ENCODE data around the gene TMEM151B.

TMEM151B gene

DNA sequence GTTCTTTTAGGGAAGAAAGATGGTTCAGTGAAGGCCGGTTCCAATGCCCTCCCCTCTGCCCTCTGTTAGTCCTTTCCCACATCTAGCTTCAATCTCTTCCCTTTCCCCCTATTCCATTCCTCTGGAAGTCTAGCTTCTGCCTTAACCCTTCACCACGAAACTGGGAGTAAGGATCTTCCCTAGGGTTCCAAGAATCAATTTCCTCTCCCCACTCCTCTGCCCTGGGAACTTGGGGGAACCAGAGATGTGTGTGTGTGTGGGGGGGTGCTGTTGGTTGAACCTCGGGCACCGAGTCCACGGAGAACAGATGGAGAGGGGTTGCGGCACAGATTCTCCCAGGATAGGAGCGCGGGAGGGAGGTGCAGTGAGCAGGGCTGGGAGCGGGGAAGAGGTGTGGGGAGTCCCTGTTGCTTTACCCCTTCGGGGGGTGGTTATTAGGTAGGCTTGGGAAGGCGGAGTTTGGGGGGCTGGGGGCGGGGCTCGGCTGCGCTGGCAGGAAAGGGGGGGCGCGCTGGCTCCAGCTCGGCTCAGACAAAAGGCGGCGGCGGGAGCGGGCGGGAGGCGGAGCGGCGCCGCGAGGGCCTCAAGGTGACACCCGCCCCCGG, at the start of gene TMEM151B:
TSS of gene TMEM151B (plus strand) at position 530 of the 605 bp plus-strand sequence. CDS start 293 bp downstream, outside the sequence.
- DNase-seq (ENCODE audit: low read depth): no peak
- peak within 1 kb of the TSS; percentile 33 for H3K4me3 ChIP-seq (ENCODE audit: low read depth, low read length)

- DNase-seq (ENCODE audit: low read depth): no peak
- H3K4me3 ChIP-seq (ENCODE audit: low read depth, low read length): no peak overlapping the region
Observed at GRCh38 chr6:44220913-44221290, 49.3 kb upstream of the TMEM151B start.

DNA sequence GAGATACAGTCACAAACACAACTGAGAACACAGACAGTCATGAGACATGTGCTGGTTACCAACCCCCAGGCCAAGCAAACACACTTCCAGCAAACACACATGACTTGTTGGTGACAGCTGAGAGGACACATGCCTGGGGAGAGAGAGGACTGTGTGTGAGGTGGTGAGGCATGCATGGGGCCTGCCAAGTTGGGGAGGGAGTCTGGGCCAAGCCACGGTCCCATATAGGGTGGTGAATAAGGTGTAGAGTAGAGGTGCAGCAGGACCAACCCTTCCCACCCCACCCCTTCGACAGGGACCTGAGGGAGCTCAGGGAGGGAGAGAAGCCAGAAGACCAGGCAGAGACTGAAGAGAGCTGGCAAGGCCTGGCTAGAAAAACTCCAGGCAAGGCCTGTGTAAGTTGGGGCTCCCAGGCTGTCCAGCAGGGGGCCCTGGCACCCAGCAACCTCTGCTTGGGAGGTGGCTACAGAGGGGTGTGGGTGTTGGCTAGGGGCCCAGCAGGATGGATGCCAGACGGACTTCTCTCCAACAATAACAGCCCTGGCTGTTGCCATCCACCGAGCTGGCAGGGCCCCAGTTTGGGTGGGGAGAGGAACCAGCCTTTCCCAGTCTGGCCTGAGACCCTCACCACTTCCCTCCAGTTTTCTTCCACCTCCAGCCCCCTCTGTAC, 48.8 kb upstream of the TMEM151B start:
- DNase-seq (ENCODE audit: low read depth): no peak
- H3K4me3 ChIP-seq (ENCODE audit: low read depth, low read length): peak overlapping the region; percentile 3

DNA sequence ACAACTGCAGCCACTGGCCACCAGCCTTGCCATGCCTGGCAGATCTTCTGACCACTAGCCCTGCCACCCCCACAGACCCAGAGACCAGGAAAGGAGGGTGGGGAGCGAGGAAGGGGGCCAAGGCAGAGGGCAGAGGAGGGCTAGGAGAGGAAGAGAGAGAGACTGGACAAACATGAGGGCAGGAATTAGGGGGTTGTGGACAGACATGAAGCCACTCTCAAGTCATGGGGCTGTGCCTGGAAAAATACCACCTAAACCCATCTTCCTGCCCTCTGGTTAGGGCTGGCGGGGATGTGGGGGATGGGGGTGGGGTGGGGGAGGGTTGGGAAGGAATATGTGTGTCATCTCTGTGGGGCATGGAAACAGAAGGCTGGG, 48.3 kb upstream of the TMEM151B start:
- H3K4me3 ChIP-seq (ENCODE audit: low read depth, low read length): peak overlapping the region; percentile 53
- DNase-seq (ENCODE audit: low read depth): no peak

DNA sequence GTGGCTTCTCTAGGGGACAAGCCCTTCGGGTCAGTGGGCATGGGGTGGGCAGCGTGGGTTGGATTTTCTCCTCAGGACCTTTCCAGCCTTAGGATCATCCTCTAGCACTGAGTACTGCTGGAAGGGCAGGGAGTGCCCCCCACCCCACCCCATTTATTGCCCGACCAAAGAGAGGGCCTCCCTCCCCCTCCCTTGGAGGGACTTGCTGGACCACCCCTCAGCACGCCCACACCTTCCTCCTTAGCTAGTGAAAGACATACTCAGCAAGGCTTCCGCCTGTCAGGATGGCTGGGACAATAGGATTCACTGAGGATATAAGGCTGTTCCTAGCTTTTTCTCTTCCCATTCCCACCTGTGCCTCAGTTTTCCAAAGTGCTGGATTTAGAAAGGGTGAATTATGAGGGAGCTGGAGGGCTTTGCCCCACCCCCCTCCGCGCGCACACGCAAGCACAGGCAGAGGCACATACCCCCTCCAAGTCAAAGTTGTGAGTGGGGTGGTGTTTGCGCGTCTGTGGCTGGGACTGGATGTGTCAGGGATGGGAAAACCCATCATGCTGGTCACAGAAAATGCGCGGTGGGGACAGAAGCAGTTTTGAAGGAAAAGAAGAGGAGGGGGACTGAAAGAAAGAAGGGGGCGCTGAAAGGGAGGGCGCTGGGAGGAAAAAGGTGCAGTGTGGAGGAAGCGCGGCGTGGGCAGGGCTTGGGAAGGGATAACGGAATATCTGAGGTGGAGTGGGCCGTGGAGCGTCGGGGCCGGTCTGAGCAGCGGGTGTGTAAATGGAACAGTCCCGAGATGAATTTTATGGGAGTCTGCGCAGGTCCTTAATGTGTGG, 47.5 kb upstream of the TMEM151B start:
- no peak for DNase-seq (ENCODE audit: low read depth)
- H3K4me3 ChIP-seq (ENCODE audit: low read depth, low read length): peak overlapping the region; percentile 53

DNA sequence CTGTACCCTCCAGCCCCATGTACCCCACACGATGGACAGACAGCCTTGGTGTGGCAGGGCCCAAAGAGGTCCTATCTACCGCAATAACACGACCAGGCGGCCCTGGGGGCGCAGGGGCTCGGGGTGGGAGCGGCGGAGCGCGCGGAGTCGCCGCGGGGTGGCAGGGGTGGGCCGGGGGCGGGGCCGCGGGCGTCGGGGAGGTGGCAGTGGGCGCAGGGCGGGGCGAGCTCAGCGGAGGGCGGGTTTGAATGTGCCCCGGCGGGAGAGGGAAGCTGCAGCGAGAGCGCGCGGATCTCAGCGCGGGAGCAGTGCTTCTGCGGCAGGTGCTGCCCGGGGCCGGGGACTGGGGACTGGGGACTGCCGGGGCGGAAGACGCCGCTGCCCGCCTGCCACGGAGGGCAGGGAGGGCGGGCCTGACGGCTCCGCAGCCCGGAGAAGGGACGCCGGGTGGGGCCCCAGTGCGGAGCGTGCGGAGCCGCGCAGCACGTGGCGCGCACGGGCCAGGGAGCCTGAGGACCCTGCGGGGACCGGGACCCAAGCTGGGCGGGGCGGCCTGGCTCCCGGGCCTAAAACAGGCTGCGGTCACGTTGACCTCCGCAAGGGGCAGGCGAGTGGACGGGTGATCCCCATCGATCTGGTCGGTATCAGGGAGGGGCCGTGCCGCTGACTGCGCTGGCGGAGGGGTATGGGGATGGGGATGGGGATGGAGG, 46.8 kb upstream of the TMEM151B start, which contains the start of gene SLC29A1:
TSS of gene SLC29A1 (plus strand) at position 277 of the 710 bp plus-strand sequence. CDS start 3,719 bp downstream, outside the sequence.
- no peak for DNase-seq (ENCODE audit: low read depth)
- peak within 1 kb of the TSS; percentile 53 for H3K4me3 ChIP-seq (ENCODE audit: low read depth, low read length)

DNA sequence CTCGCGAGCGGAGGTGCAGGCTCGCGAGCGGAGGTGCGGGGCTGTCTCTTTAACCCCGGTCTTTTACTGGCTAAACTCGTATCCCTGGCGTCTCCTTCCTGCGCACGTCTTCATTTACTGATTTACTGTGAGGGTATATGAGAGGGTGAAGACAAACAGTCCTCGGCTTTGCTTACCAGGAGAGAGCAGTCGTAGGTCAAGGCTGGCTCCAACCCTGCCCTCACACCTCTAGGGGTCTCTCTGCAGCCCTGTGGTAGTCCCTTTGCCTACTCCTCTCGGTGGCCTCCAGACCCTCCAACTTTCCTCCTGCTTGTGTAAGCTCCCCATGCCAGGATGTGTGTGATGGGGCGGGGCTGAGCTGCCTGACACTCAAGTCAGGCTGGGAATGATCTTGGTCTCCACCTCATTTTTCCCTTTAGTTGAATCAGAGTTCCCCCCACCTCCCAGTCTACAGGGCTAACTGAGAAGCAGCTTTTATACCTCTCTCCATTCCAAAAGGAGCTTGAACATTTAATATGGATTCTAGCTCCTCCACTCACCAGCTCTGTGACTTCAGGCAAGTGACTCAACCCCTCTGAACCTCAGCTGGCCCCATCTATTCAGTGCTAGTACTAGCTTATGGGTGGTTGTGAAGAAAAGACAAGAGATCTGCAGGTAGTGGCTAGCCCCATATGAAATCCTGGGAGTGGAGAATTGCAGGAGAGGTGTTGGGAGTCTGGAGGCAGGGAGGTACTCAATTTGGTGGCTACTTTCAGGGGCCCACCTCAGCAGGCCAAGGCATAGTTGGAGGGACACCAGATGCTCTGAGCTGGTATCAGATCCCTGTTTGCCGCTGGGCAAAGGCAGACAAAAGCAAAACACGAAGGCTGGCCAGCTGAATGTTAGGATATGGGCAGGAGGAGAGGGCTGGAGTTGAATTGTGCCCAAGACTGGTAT, 46.0 kb upstream of the TMEM151B start:
- peak overlapping the region; percentile 53 for H3K4me3 ChIP-seq (ENCODE audit: low read depth, low read length)
- no peak for DNase-seq (ENCODE audit: low read depth)

DNA sequence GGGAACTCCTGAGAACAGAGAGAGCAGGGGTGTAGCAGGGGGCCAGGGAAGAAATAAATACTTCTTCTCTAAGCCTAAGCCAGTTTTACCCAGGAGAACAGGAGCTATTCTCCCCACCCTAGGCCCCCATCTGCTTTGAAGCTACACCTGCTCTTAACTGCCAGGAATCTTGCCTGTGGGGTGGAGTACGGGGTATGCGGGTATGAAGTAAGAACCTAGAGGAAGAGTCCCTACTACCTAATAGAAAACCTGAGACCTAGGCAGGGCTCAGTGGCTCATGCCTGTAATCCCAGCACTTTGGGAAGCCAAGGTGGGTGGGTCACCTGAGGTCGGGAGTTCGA, 45.3 kb upstream of the TMEM151B start:
- peak overlapping the region; percentile 53 for H3K4me3 ChIP-seq (ENCODE audit: low read depth, low read length)
- no peak for DNase-seq (ENCODE audit: low read depth)

- peak overlapping the region; percentile 6 for H3K4me3 ChIP-seq (ENCODE audit: low read depth, low read length)
- DNase-seq (ENCODE audit: low read depth): no peak
Observed at GRCh38 chr6:44225579-44226325, 44.5 kb upstream of the TMEM151B start.

GRCh38 chr6:44226368-44227147, 43.7 kb upstream of the TMEM151B start:
- DNase-seq (ENCODE audit: low read depth): no peak
- H3K4me3 ChIP-seq (ENCODE audit: low read depth, low read length): peak overlapping the region; percentile 6

DNA sequence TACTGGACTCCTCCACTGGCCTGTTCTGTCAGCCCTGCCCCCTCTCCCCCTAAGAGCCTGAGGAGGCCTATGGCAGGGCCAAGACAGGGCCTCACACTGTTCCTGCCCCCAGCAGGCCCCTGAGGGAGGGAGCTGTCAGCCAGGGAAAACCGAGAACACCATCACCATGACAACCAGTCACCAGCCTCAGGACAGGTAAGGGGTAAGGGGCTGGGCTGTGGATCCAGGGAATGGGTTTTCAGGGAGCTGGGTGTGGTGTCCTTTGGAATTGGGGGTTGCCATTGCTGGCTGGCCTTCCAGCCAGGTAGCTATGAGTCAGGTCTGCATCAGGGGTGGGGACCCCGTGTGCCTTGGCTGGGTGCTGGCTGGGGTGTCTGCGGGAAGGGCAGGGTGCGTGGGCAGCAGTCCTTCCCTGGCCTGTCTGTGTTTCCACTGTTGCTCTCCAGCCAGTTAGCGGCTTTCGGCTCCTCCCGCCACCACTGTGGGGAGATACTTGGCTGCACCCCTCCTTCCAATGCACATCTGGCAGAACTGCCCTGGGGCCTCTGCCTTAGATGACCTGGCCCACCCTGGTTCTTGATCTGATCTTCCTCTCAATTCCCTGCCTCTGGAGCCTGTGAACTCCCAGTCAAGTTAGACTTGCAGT, 43.0 kb upstream of the TMEM151B start:
- peak overlapping the region; percentile 5 for H3K4me3 ChIP-seq (ENCODE audit: low read depth, low read length)
- DNase-seq (ENCODE audit: low read depth): no peak

DNA sequence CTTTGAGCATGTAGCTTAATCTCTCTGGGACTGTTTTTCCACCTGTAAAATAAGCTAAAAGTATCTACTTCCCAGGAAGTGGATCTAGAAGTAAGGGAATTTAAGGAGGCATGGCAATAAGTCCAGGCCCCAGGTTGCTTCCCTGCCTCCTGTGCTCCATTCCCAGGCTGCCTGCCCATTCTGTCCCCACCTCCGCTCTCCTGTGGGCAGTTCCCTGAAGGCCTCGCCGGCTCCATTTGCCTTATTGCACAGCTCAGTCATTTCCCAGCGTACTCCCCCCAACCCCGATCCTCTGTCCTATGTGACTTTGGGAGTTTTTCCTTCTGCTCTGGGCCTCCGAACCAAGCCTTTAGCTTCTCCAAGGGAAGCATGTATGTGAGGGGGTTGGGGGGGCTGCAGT, 42.2 kb upstream of the TMEM151B start:
- H3K4me3 ChIP-seq (ENCODE audit: low read depth, low read length): no peak overlapping the region
- DNase-seq (ENCODE audit: low read depth): no peak

DNA sequence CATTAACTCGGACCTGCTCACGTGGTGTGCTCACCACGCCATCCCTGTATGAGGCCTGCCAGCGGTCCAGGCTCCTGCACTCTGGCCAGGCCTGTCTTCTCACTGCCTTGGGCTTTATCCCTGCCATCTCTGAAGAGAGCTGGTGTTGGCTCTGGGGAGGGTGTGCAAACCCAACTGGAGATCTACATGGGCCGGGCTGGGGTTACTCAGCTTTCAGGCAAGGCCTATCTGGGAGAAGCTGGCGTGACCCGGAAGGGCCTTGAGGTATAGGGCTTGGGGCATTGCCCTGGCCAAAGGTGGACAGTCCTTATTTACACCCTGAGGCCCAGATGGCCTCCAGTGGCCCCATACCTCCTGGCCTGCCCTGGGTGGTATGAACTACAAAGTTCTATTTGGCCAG, 41.8 kb upstream of the TMEM151B start:
- H3K4me3 ChIP-seq (ENCODE audit: low read depth, low read length): no peak overlapping the region
- no peak for DNase-seq (ENCODE audit: low read depth)

- no peak overlapping the region for H3K4me3 ChIP-seq (ENCODE audit: low read depth, low read length)
Observed at GRCh38 chr6:44228836-44229235, 41.4 kb upstream of the TMEM151B start.

GRCh38 chr6:44229376-44230033, 40.7 kb upstream of the TMEM151B start:
- DNase-seq (ENCODE audit: low read depth): no peak
- H3K4me3 ChIP-seq (ENCODE audit: low read depth, low read length): no peak overlapping the region

More at GRCh38 chr6:44228836-44229235, 41.4 kb upstream of the TMEM151B start:
- no peak for DNase-seq (ENCODE audit: low read depth)

DNA sequence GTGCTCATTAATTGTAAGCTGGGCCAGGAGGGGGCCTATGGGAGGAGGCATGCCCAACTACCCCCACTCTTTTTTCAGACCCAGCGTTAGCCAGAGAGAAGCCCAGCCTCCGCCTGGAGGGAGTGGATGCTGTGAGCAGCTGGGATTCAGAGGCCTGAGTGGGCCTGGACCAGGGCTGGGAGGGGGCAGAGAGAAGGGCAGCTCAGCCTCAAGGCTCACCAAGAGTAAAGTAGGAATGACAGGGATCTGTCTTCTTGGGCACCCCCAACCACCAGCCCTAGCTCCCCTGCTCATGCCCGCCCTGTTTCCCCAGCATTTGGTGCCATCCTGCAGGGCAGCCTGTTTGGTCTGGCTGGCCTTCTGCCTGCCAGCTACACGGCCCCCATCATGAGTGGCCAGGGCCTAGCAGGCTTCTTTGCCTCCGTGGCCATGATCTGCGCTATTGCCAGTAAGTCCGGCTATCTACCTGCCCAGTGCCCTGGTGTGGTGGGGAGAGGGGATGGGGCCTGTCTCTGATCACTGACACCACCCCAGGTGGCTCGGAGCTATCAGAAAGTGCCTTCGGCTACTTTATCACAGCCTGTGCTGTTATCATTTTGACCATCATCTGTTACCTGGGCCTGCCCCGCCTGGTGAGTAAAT, 40.1 kb upstream of the TMEM151B start:
- H3K4me3 ChIP-seq (ENCODE audit: low read depth, low read length): no peak overlapping the region
- no peak for DNase-seq (ENCODE audit: low read depth)

Measured in skeletal muscle cell (primary cell).